HG02970 (cell line): ENCODE results near the gene COL7A1.

Experiments
- ATAC-seq: cut with Tn5 transposase; IDR thresholded peaks from one replicate; pipeline ENCODE4 v1.9.1; 2021; ENCODE audit warnings: mild to moderate bottlenecking, moderate library complexity, moderate number of reproducible peaks; ENCODE audit not compliant: unreplicated experiment, low FRiP score

The COL7A1 gene

GRCh38 chr3:48619541-48620524, 24.7 kb upstream of the COL7A1 start:
- ATAC-seq, result no peak

- ATAC-seq, result no peak
Measured at GRCh38 chr3:48617559-48617958, 22.4 kb upstream of the COL7A1 start.

GRCh38 chr3:48614044-48614443, 18.9 kb upstream of the COL7A1 start:
- ATAC-seq, result no peak

- no peak for ATAC-seq
Measured at GRCh38 chr3:48612309-48612708, 17.2 kb upstream of the COL7A1 start.

- ATAC-seq, result peak; percentile 97
Measured at GRCh38 chr3:48609088-48610005, 14.2 kb upstream of the COL7A1 start, which contains the start of gene UQCRC1. Gene UQCRC1, minus strand, starts transcription at chr3:48609646. Its CDS starts 26 bp downstream, at chr3:48609620.

GRCh38 chr3:48607519-48607918, 12.4 kb upstream of the COL7A1 start:
- ATAC-seq, result no peak

GRCh38 chr3:48601622-48601994, 6.5 kb upstream of the COL7A1 start:
- ATAC-seq, result no peak

GRCh38 chr3:48600711-48601621, 5.8 kb upstream of the COL7A1 start:
- ATAC-seq, result no peak

GRCh38 chr3:48599509-48600285, 4.6 kb upstream of the COL7A1 start:
- ATAC-seq, result no peak

GRCh38 chr3:48599077-48599501, 4.0 kb upstream of the COL7A1 start:
- no peak for ATAC-seq

GRCh38 chr3:48598323-48599076, 3.4 kb upstream of the COL7A1 start:
- no peak for ATAC-seq

GRCh38 chr3:48597408-48597800, 2.3 kb upstream of the COL7A1 start:
- no peak for ATAC-seq

GRCh38 chr3:48596676-48597407, 1.7 kb upstream of the COL7A1 start:
- ATAC-seq, result no peak

- ATAC-seq, result no peak
Measured at GRCh38 chr3:48596157-48596556, 1.0 kb upstream of the COL7A1 start.

GRCh38 chr3:48595526-48596121, 495 bp upstream of the COL7A1 start:
- ATAC-seq, result no peak

GRCh38 chr3:48594417-48595049, 596 bp downstream of the COL7A1 start:
- no peak for ATAC-seq

GRCh38 chr3:48593337-48593736, 1.8 kb downstream of the COL7A1 start:
- no peak for ATAC-seq
